ENCODE data around the gene PSPN. TPM values are rescaled to one million over a fixed set of nuclear protein-coding genes. Genes with fewer than 3 reads are reported as not detected.
A peak's percentile ranks its signal among the peaks of the same experiment; 100 is the strongest.

PSPN gene
- polyA plus RNA-seq, 1 donor, result 2.5 TPM

DNA sequence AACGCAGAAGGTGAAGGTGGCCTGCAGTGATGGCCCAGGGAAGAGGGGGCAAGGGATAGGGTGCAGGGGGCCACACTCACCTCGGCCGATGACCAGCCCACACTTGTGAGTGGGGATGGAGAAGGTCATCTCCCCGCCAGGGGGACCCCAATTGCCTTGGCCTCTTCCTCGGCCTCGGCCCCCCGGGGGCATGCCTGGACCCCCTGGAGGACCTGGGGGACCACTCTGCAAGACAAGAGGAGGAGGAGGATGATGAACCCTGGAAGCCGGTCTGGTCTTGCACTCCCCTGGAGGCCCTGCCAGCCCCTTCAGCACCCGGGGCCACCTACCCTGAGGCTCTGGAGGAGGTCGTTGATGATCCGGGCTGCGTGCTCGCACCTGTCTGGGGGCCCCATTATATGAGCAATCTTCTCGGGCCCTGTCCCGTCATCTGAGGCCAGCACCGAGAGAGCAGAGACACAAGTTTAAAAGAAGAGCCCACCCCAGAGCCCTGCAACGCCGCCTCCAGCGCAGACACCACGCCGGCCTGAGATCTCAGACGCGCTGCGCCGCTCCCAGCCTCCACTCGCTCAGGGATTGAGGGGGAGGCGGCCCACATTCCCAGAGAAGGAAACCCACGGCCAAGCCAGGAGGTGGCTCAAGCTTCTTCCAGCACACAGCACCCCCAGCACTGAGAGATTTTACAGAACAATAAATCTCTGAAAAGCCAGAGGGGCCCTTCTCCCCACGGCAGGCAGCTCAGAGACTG is 41.1 kb upstream of the PSPN start:
- no peaks in the 10 kb centered on the region for H3K27me3 ChIP-seq (ENCODE audit: control insufficient read depth, insufficient read depth, low read length)
- H3K4me1 ChIP-seq (ENCODE audit: control insufficient read depth, insufficient read depth, low read length), result peaks cover 3% of the 10 kb centered on the region
- no peak overlapping the region for H3K27ac ChIP-seq (ENCODE audit: low read length)
- WGBS (ENCODE audit: insufficient coverage, low lambda C conversion rate), result no CpG with 5 or more reads among the region's 29 CpGs
- DNase-seq, result no peak
- peaks cover 78% of the 10 kb centered on the region for H3K36me3 ChIP-seq (ENCODE audit: control insufficient read depth, insufficient read depth, low read length)
- H3K4me3 ChIP-seq (ENCODE audit: low read length), result no peak overlapping the region
- H3K9me3 ChIP-seq (ENCODE audit: control insufficient read depth, low read depth, low read length), result peaks cover 5% of the 10 kb centered on the region

DNA sequence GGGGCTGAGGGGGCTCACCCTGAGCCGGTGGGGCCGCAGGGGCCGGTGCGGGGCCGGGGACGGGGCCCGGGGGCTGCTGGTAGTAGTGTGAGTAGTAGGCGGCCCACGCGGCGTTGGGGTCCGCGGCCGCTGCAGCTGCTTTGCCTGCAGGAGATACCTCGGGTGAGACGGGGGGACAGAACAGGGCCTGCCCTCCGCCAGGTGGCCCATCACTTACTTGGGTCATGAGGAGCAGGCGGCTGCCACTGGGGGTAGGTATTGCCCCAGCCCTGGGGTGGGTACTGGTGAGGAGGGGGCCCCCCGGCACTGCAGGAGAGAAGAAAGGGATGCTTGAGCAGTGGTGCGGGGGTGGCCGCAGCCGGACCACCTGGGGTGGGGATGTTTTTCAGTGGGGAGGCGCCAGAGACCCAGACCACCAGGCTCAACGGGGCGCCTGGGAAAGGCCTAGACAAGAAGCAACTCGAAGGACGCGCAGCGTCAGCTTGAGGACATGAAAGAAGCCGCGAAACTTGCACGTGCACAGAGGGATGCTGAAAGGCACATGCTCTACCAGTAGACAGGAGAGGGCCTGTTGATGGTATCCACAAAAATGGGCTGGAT is 40.0 kb upstream of the PSPN start:
- Histone ChIP-seq H3K4me1 (ENCODE audit: control insufficient read depth, insufficient read depth, low read length) (peaks cover 3% of the 10 kb centered on the region), H3K27ac (ENCODE audit: low read length) (no peak overlapping the region), H3K27me3 (ENCODE audit: control insufficient read depth, insufficient read depth, low read length) (no peaks in the 10 kb centered on the region), H3K9me3 (ENCODE audit: control insufficient read depth, low read depth, low read length) (peaks cover 5% of the 10 kb centered on the region), H3K36me3 (ENCODE audit: control insufficient read depth, insufficient read depth, low read length) (peaks cover 67% of the 10 kb centered on the region), H3K4me3 (ENCODE audit: low read length) (no peak overlapping the region)
- WGBS (ENCODE audit: insufficient coverage, low lambda C conversion rate), result 98% methylated on average over 8 of the region's 32 CpGs
- no peak for DNase-seq

DNA sequence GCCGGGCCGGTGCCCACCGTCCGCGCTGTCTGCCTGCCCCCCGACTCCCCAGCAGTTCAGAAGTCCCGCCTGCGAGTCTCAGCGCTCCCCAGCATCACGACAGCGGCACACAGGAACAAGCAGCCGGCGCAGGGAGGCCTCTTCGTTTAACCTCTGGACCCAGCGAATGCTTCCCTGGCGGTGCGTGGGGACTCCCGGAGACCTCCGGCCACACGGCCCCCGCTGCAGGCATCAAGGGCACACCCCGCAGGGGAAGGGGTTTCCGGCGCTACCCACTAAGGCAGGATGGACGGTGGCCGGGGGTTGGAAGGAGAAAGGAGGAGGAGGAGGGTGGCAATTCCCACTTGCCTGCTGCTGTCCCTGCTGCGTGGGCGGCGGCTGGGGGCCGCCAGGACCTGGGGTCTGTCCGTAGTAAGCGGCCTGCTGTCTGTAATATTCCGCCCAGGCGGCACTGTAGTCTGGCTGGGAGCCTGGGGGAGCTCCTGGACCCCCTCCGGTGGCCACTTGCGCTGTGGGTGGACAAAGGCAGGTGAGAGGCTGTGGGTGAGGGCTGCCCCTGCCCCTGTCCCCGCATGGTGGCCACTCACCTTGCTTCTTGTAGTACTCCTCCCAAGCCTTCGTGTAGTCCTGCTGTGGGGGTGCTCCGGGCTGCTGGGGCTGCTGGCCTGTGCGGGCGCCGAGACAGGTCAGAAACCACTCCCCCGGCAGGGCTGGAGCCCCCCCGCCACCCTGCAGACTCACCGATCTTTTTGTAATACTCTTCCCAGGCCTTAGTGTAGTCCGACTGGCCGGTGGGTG is 39.3 kb upstream of the PSPN start:
- H3K4me1 ChIP-seq (ENCODE audit: control insufficient read depth, insufficient read depth, low read length), result peaks cover 3% of the 10 kb centered on the region
- DNase-seq, result no peak
- peaks cover 5% of the 10 kb centered on the region for H3K9me3 ChIP-seq (ENCODE audit: control insufficient read depth, low read depth, low read length)
- peaks cover 60% of the 10 kb centered on the region for H3K36me3 ChIP-seq (ENCODE audit: control insufficient read depth, insufficient read depth, low read length)
- H3K27ac ChIP-seq (ENCODE audit: low read length), result no peak overlapping the region
- H3K4me3 ChIP-seq (ENCODE audit: low read length), result no peak overlapping the region
- no peaks in the 10 kb centered on the region for H3K27me3 ChIP-seq (ENCODE audit: control insufficient read depth, insufficient read depth, low read length)
- WGBS (ENCODE audit: insufficient coverage, low lambda C conversion rate), result no CpG with 5 or more reads among the region's 47 CpGs

DNA sequence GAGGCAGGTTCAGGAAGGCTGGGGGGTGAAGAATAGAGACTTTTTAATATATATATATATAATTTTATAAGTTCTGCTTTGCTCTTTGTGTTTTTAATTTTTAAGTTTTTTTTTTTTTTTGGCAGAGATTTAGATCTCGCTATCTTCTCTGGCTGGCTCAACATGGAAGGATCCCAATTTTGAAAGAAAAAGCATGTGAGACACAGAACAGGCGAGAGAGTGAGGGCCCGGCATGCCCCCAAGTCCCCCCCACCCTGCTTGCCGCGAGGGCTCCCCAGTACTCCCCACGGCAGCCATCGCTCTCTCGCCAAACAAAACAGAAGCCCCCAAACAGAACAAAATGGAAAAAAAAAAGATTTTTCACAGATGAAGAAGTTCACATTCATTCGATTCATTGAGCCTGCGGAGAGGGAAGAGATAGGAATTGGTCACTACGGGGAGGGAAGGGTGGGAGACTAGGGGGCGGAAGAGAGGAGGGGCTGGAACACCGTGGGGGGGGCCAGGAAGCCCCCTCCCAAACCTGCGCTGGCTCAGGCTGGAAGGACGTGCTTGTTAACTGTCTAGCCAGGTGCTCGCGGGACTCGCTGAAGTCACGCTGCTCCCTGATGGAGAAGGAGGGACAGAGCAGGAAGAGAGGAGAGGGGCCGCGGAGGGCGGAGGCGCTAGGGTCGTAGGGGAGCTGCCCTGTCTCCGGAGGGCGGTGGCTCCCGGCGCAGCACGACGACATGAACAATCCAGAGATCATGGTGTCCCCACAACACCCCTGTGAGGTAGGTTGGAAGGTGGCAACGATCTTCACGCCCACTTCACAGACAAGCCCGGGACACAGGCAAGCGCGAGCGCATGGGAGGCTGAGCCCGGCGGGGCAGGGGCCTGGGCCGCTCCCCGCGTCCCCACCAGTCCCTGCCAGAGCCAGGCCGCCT is 38.2 kb upstream of the PSPN start:
- DNase-seq, result no peak
- H3K4me1 ChIP-seq (ENCODE audit: control insufficient read depth, insufficient read depth, low read length), result peaks cover 3% of the 10 kb centered on the region
- peaks cover 50% of the 10 kb centered on the region for H3K36me3 ChIP-seq (ENCODE audit: control insufficient read depth, insufficient read depth, low read length)
- H3K4me3 ChIP-seq (ENCODE audit: low read length), result no peak overlapping the region
- WGBS (ENCODE audit: insufficient coverage, low lambda C conversion rate), result no CpG with 5 or more reads among the region's 42 CpGs
- H3K9me3 ChIP-seq (ENCODE audit: control insufficient read depth, low read depth, low read length), result peaks cover 5% of the 10 kb centered on the region
- no peak overlapping the region for H3K27ac ChIP-seq (ENCODE audit: low read length)
- no peaks in the 10 kb centered on the region for H3K27me3 ChIP-seq (ENCODE audit: control insufficient read depth, insufficient read depth, low read length)

DNA sequence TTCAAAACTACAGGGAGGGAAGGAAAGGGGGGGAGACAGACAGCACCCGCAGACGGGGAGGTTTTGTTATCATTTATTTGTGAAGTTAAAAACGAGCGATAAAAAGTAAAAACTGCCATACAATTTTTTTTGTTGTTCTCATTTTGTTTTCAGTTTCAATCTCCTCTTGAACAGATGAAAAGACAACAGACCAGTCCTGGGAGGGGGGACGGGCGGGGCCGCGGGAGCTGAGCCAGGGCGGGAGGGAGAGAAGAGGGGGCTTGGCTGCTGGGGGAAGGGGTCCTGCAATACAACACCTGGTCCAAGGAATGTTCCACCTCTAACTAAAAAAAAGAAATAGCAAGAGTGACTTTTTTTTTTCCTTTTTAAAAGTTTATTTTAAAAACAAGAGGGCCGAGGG is 37.6 kb upstream of the PSPN start:
- Histone ChIP-seq H3K4me3 (ENCODE audit: low read length) (no peak overlapping the region), H3K27me3 (ENCODE audit: control insufficient read depth, insufficient read depth, low read length) (no peaks in the 10 kb centered on the region), H3K9me3 (ENCODE audit: control insufficient read depth, low read depth, low read length) (peaks cover 5% of the 10 kb centered on the region), H3K4me1 (ENCODE audit: control insufficient read depth, insufficient read depth, low read length) (peaks cover 3% of the 10 kb centered on the region), H3K36me3 (ENCODE audit: control insufficient read depth, insufficient read depth, low read length) (peaks cover 43% of the 10 kb centered on the region), H3K27ac (ENCODE audit: low read length) (no peak overlapping the region)
- 31% methylated on average over 5 of the region's 10 CpGs for WGBS (ENCODE audit: insufficient coverage, low lambda C conversion rate)
- DNase-seq, result no peak

DNA sequence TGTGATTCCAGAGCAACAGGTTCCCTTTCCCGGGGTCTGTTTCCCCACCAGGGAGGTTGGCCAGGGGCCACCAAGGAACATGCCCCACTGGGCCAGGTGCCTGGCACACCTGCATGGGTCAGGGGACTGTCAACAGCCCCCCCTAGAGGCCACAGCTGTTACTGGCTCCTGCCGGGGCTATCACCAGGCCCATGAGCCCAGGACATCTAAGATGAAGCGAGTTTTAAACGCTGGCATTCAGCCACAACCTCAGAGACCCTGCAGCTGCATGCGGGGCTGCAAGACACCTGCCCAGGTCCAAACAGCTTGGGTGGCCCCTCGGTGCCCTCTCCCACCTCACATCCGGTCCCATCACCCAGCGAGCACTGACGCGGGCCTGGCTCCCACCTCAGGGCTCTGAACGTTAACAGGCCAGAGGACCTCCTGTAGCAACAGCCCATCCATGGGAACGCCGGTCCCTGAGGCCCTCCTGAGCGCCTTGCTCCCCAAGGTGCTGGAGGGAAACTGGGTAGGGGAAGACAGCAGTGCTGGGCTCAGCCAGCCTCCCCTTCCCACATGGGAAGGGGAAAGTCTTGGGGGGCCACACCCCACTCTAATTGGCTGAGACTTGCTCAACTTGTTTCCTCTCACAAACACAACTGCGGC is 36.8 kb upstream of the PSPN start:
- peak; percentile 48 to 57 for DNase-seq
- H3K9me3 ChIP-seq (ENCODE audit: control insufficient read depth, low read depth, low read length), result peaks cover 5% of the 10 kb centered on the region
- H3K27ac ChIP-seq (ENCODE audit: low read length), result peak overlapping the region; percentile 41
- peaks cover 3% of the 10 kb centered on the region for H3K4me1 ChIP-seq (ENCODE audit: control insufficient read depth, insufficient read depth, low read length)
- no peaks in the 10 kb centered on the region for H3K27me3 ChIP-seq (ENCODE audit: control insufficient read depth, insufficient read depth, low read length)
- no CpG with 5 or more reads among the region's 15 CpGs for WGBS (ENCODE audit: insufficient coverage, low lambda C conversion rate)
- no peak overlapping the region for H3K4me3 ChIP-seq (ENCODE audit: low read length)
- H3K36me3 ChIP-seq (ENCODE audit: control insufficient read depth, insufficient read depth, low read length), result peaks cover 36% of the 10 kb centered on the region

DNA sequence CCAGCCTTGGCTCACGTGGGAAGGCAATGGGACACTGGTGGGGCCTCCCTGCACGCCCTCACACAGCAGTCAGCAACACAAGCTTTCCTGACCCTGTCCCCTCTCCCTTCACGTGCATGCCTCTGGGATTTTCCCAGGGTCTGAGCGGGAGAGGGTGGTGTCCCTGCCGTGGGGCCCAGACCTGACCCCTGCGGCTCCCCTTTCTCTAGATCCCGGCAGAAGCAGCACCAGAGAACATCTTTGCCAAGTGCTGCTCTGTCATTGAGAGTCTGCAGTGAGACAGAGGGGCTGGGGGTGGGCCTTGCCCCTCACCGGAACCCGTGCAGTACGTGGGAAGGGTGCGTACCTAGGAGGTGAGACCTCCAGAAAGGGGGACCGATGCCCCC is 36.3 kb upstream of the PSPN start:
- Histone ChIP-seq H3K27me3 (ENCODE audit: control insufficient read depth, insufficient read depth, low read length) (no peaks in the 10 kb centered on the region), H3K27ac (ENCODE audit: low read length) (peak overlapping the region; percentile 41), H3K9me3 (ENCODE audit: control insufficient read depth, low read depth, low read length) (peaks cover 5% of the 10 kb centered on the region), H3K4me1 (ENCODE audit: control insufficient read depth, insufficient read depth, low read length) (peaks cover 3% of the 10 kb centered on the region), H3K4me3 (ENCODE audit: low read length) (no peak overlapping the region), H3K36me3 (ENCODE audit: control insufficient read depth, insufficient read depth, low read length) (peaks cover 31% of the 10 kb centered on the region)
- no CpG with 5 or more reads among the region's 12 CpGs for WGBS (ENCODE audit: insufficient coverage, low lambda C conversion rate)
- peak in 1 of 2 donors; percentile 34 for DNase-seq

DNA sequence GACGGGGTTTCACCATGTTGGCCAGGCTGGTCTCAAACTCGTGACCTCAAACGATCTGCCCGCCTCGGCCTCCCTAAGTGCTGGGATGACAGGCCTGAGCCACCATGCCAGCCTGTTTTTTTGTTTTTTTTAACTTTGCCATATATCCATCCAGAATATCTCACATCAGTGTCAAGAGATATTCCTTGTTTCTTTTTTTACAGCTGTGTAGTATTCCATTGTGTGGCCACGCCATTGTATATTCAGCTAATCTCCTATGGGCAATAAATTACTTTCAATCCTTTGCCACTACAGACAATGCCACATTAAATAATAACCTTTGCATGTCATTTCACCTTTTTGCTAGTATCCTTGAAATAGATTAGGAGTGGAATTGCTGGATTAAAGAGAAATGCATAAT is 33.6 kb upstream of the PSPN start:
- no peaks in the 10 kb centered on the region for H3K27me3 ChIP-seq (ENCODE audit: control insufficient read depth, insufficient read depth, low read length)
- peaks cover 5% of the 10 kb centered on the region for H3K4me1 ChIP-seq (ENCODE audit: control insufficient read depth, insufficient read depth, low read length)
- H3K36me3 ChIP-seq (ENCODE audit: control insufficient read depth, insufficient read depth, low read length), result peaks cover 5% of the 10 kb centered on the region
- WGBS (ENCODE audit: insufficient coverage, low lambda C conversion rate), result 88% methylated on average over 5 of the region's 6 CpGs
- DNase-seq, result no peak
- no peak overlapping the region for H3K27ac ChIP-seq (ENCODE audit: low read length)
- H3K4me3 ChIP-seq (ENCODE audit: low read length), result no peak overlapping the region
- H3K9me3 ChIP-seq (ENCODE audit: control insufficient read depth, low read depth, low read length), result no peaks in the 10 kb centered on the region

DNA sequence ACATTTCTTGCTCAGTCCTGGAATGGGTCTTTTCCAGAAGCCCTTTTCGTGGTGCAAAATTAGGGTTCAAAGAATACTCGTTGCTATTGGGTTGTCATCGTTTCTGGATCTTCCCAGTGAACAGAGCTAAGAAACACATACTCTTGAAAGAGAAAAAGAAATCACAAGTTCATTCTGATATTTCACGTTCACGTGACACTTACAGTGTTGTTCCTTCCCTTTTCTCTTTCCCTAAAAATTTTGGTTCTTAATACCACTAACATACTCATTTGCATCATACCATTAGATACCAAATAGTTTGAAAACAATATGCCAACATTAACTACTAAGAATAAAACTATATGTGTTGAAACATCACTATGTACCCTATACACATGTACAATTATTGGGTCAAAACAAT is 30.7 kb upstream of the PSPN start:
- Histone ChIP-seq H3K4me3 (ENCODE audit: low read length) (no peak overlapping the region), H3K4me1 (ENCODE audit: control insufficient read depth, insufficient read depth, low read length) (peaks cover 25% of the 10 kb centered on the region), H3K9me3 (ENCODE audit: control insufficient read depth, low read depth, low read length) (no peaks in the 10 kb centered on the region), H3K36me3 (ENCODE audit: control insufficient read depth, insufficient read depth, low read length) (no peaks in the 10 kb centered on the region), H3K27ac (ENCODE audit: low read length) (no peak overlapping the region), H3K27me3 (ENCODE audit: control insufficient read depth, insufficient read depth, low read length) (no peaks in the 10 kb centered on the region)
- WGBS (ENCODE audit: insufficient coverage, low lambda C conversion rate), result 100% methylated on average over 1 of the region's 5 CpGs
- DNase-seq, result no peak
